Measurements from ENCODE around the gene LTBR.
A peak's percentile ranks its signal among the peaks of the same experiment; 100 is the strongest.

LTBR gene

GRCh38 chr12:6382982-6383381 is 980 bp upstream of the LTBR start:
- DNase-seq (ENCODE audit: low read depth in 2 of 2) = no peak

GRCh38 chr12:6384499-6385436 is 806 bp downstream of the LTBR start:
- DNase-seq (ENCODE audit: low read depth in 2 of 2) = no peak

GRCh38 chr12:6386038-6386437 is 2.1 kb downstream of the LTBR start:
- no peak for DNase-seq (ENCODE audit: low read depth in 2 of 2)

GRCh38 chr12:6386491-6386890 is 2.5 kb downstream of the LTBR start:
- DNase-seq (ENCODE audit: low read depth in 2 of 2) = no peak

- DNase-seq (ENCODE audit: low read depth in 2 of 2) = no peak
These were observed 3.6 kb downstream of the LTBR start for GRCh38 chr12:6387541-6387940.

GRCh38 chr12:6390084-6390799 is 6.3 kb downstream of the LTBR start:
- no peak for DNase-seq (ENCODE audit: low read depth in 2 of 2)

GRCh38 chr12:6391013-6391412 is 7.1 kb downstream of the LTBR start:
- DNase-seq (ENCODE audit: low read depth in 2 of 2) = no peak

GRCh38 chr12:6392504-6392903 is 8.5 kb downstream of the LTBR start:
- no peak for DNase-seq (ENCODE audit: low read depth in 2 of 2)

- no peak for DNase-seq (ENCODE audit: low read depth in 2 of 2)
These were observed 9.1 kb downstream of the LTBR start for GRCh38 chr12:6393109-6393508.

- no peak for DNase-seq (ENCODE audit: low read depth in 2 of 2)
These were observed 10.4 kb downstream of the LTBR start for GRCh38 chr12:6394398-6394797.

- DNase-seq (ENCODE audit: low read depth in 2 of 2) = no peak
These were observed 12.1 kb downstream of the LTBR start for GRCh38 chr12:6396031-6396430.

GRCh38 chr12:6399884-6400644 is 16.1 kb downstream of the LTBR start:
- DNase-seq (ENCODE audit: low read depth in 2 of 2) = no peak

- DNase-seq (ENCODE audit: low read depth in 2 of 2) = no peak
These were observed 20.4 kb downstream of the LTBR start for GRCh38 chr12:6404390-6404789.

GRCh38 chr12:6405963-6406362 is 22.0 kb downstream of the LTBR start:
- DNase-seq (ENCODE audit: low read depth in 2 of 2) = no peak

- DNase-seq (ENCODE audit: low read depth in 2 of 2) = no peak
These were observed 23.4 kb downstream of the LTBR start for GRCh38 chr12:6407236-6407954.

- DNase-seq (ENCODE audit: low read depth in 2 of 2) = no peak
These were observed 32.6 kb downstream of the LTBR start for GRCh38 chr12:6416596-6416995.

GRCh38 chr12:6418796-6419195 is 34.8 kb downstream of the LTBR start:
- no peak for DNase-seq (ENCODE audit: low read depth in 2 of 2)

GRCh38 chr12:6420364-6420763 is 36.4 kb downstream of the LTBR start:
- DNase-seq (ENCODE audit: low read depth in 2 of 2) = no peak

- peak in 1 of 2 donors; percentile 68 for DNase-seq (ENCODE audit: low read depth in 2 of 2)
These were observed 39.5 kb downstream of the LTBR start for GRCh38 chr12:6423267-6424007.

- DNase-seq (ENCODE audit: low read depth in 2 of 2) = no peak
These were observed 40.0 kb downstream of the LTBR start for GRCh38 chr12:6424008-6424347.

- no peak for DNase-seq (ENCODE audit: low read depth in 2 of 2)
These were observed 40.9 kb downstream of the LTBR start for GRCh38 chr12:6424866-6425265.

All from stimulated activated CD4-positive, alpha-beta T cell treated with anti-CD3 and anti-CD28 coated beads, Interleukin-1b, Interleukin-23, amount 100 ng/mL, for 4 hours (primary cell).